A673 (cell line): ENCODE data around the gene LAIR1. TPM values are rescaled to one million over a fixed set of nuclear protein-coding genes. Genes with fewer than 3 reads are reported as not detected.

Experiments used
- BruUV-seq: library from RNA; stranded (reverse); fragments of 400-500 nt; replicated peaks from 2 replicates; lab custom pipeline; 2021; lab: Mats Ljungman, UMichigan
- CTCF ChIA-PET: fragments of 300-600 bp; sonication (Branson Sonifier 250); formaldehyde crosslinking; loops from one replicate; lab custom pipeline; 2022; ENCODE audit warnings: antibody characterized with exemption; lab: Charles Lee
- POLR2A ChIA-PET: fragments of 300-600 bp; sonication (Branson Sonifier 250); formaldehyde crosslinking; loops from one replicate; lab custom pipeline; 2022; ENCODE audit warnings: antibody characterized with exemption; ENCODE audit not compliant: low non-redundant PET; lab: Charles Lee
- DNase-seq: peaks from one replicate; pipeline ENCODE4 v3.0.0-alpha.2; 2015; ENCODE audit warnings: low spot score
- H3K27ac ChIP-seq: fragments of 200-600 bp; sonication (generic); 2 replicates; pipeline ENCODE4 v1.5.1; 2016; ENCODE audit warnings: mixed run types, low read depth, mild to moderate bottlenecking, mixed read lengths, antibody characterized with exemption, low read length; ENCODE audit not compliant: poor library complexity, severe bottlenecking
- H3K27me3 ChIP-seq: fragments of 200-600 bp; sonication (generic); replicated peaks from 2 replicates; pipeline ENCODE4 v1.6.1; 2017; ENCODE audit warnings: mixed run types, low read depth, mild to moderate bottlenecking, mixed read lengths, antibody characterized with exemption, low read length; ENCODE audit not compliant: insufficient read depth, poor library complexity
- H3K36me3 ChIP-seq: fragments of 200-600 bp; sonication (generic); 2 replicates; pipeline ENCODE4 v1.6.1; 2016; ENCODE audit warnings: mixed run types, mild to moderate bottlenecking, mixed read lengths, antibody characterized with exemption, low read length; ENCODE audit not compliant: insufficient read depth, poor library complexity, severe bottlenecking
- H3K4me1 ChIP-seq: fragments of 200-600 bp; sonication (generic); 2 replicates; pipeline ENCODE4 v1.6.1; 2017; ENCODE audit warnings: mixed run types, mild to moderate bottlenecking, mixed read lengths, antibody characterized with exemption, low read length; ENCODE audit not compliant: insufficient read depth, poor library complexity, severe bottlenecking
- H3K4me3 ChIP-seq: fragments of 200-600 bp; sonication (generic); 2 replicates; pipeline ENCODE4 v1.5.1; 2016; ENCODE audit warnings: low read depth, mixed run types, mild to moderate bottlenecking, mixed read lengths, low read length; ENCODE audit not compliant: poor library complexity, severe bottlenecking
- H3K9me3 ChIP-seq: fragments of 200-600 bp; sonication (generic); 2 replicates; pipeline ENCODE4 v1.6.1; 2016; ENCODE audit warnings: mixed run types, low read depth, mild to moderate bottlenecking, mixed read lengths, antibody characterized with exemption, low read length; ENCODE audit not compliant: poor library complexity, severe bottlenecking
- EZH2 ChIP-seq: fragments of 200-600 bp; sonication (generic); IDR thresholded peaks from 2 replicates; pipeline ENCODE4 v1.6.1; 2017; ENCODE audit warnings: borderline replicate concordance, low read depth, mild to moderate bottlenecking, mixed read lengths, antibody characterized with exemption, low read length; ENCODE audit not compliant: poor library complexity, severe bottlenecking
- intact Hi-C: fragments of 100-400 bp; cut with micrococcal nuclease; formaldehyde crosslinking; loops from one replicate; pipeline ENCODE4 v1.10.0; 2022; ENCODE audit not compliant: unreplicated experiment
- total RNA-seq: library from RNA; stranded (reverse); gene quantifications from 2 replicates; pipeline ENCODE4 v1.2.3, GENCODE V29; 2021
- TF ChIP-seq, protein P1 (sequence below): fragments of 300-800, 200-600 bp; sonication (generic); conservative IDR thresholded peaks from 2 replicates; pipeline ENCODE4 v1.5.1; 2017; ENCODE audit warnings: low read depth, mild to moderate bottlenecking, antibody characterized with exemption, low read length, moderate library complexity, mixed read lengths

Gene LAIR1
- total RNA-seq, 1 experiment from 2014 or later, result not detected

DNA sequence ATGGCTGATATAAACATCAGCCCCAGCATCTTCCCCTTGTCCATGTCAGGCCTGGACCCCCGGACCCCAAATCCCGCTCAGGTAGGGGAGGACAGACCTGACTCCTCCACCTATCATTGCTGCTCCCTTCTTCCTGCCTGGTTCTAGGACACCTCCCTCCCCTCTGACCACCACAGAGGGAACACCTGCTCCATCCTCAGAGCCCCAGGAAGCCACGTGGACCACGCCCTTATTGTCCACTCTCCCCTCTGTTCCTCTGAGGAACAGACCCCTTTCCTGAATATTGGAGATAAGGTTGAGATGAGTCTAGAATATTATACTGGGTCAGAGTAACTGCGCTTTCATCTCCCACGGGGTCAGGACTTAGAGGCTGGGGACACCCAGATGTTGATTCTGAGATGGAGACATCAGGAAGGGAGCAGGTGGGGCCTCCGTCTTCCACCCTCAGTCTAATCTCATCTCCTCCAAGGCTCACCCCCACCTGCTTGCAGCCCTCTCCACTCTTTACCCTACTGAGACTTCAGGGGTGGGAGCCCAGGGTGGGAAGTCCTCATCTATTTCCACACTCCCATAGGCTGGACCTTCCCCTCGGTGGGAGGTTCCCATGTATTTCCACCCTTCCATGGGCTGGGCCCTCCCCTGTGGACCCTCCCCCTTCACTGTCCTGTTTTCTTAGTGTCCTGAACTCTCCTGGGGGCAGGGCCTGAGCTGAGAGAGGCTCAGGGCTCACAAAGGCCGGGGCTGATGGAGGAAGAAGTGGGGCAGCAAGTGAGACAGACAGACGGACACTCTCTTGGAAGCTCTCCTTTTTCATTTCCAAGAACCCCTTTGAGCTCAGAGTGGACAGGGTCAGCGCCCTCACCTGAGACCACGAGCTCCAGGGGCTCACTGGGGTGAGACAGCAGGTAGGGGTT lies 28.5 kb downstream of the LAIR1 start:
- H3K27ac ChIP-seq, result no peak overlapping the region
- no peaks in the 10 kb centered on the region for H3K4me1 ChIP-seq
- TF ChIP-seq, protein P1, sequence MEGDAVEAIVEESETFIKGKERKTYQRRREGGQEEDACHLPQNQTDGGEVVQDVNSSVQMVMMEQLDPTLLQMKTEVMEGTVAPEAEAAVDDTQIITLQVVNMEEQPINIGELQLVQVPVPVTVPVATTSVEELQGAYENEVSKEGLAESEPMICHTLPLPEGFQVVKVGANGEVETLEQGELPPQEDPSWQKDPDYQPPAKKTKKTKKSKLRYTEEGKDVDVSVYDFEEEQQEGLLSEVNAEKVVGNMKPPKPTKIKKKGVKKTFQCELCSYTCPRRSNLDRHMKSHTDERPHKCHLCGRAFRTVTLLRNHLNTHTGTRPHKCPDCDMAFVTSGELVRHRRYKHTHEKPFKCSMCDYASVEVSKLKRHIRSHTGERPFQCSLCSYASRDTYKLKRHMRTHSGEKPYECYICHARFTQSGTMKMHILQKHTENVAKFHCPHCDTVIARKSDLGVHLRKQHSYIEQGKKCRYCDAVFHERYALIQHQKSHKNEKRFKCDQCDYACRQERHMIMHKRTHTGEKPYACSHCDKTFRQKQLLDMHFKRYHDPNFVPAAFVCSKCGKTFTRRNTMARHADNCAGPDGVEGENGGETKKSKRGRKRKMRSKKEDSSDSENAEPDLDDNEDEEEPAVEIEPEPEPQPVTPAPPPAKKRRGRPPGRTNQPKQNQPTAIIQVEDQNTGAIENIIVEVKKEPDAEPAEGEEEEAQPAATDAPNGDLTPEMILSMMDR, result no peak
- no peak for TF ChIP-seq EZH2
- no peaks in the 10 kb centered on the region for H3K9me3 ChIP-seq
- no peaks in the 10 kb centered on the region for H3K36me3 ChIP-seq
- intact Hi-C loops, result no loop called here
- ChIA-PET CTCF (no interaction called here), POLR2A (no interaction called here)
- no peak overlapping the region for H3K4me3 ChIP-seq
- no TSS peak for BruUV-seq
- no peak for DNase-seq
- H3K27me3 ChIP-seq, result no peaks in the 10 kb centered on the region

DNA sequence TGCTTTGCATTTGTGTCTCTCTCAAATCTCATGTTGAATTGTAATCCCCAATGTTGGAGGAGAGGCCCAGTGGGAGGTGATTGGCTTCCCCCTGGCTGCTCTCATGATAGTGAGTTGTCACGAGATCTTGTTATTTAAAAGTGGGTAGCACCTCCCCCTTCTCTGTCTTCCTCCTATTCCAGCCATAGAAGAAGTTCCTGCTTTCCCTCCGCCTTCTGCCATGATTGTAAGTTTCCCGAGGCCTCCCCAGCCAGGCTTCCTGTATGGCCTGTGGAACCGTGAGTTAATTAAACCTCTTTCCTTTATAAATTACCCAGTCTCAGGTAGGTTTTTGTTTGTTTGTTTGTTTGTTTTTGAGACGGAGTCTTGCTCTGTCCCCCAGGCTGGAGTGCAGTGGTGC lies 29.6 kb downstream of the LAIR1 start:
- POLR2A ChIA-PET, result no interaction called here
- CTCF ChIA-PET, result no interaction called here
- H3K27me3 ChIP-seq, result no peaks in the 10 kb centered on the region
- DNase-seq, result no peak
- no peak overlapping the region for H3K4me3 ChIP-seq
- no peak overlapping the region for H3K27ac ChIP-seq
- intact Hi-C loops, result no loop called here
- BruUV-seq, result no TSS peak
- no peaks in the 10 kb centered on the region for H3K4me1 ChIP-seq
- H3K9me3 ChIP-seq, result no peaks in the 10 kb centered on the region
- no peaks in the 10 kb centered on the region for H3K36me3 ChIP-seq
- TF ChIP-seq, protein P1, result no peak
- no peak for TF ChIP-seq EZH2

DNA sequence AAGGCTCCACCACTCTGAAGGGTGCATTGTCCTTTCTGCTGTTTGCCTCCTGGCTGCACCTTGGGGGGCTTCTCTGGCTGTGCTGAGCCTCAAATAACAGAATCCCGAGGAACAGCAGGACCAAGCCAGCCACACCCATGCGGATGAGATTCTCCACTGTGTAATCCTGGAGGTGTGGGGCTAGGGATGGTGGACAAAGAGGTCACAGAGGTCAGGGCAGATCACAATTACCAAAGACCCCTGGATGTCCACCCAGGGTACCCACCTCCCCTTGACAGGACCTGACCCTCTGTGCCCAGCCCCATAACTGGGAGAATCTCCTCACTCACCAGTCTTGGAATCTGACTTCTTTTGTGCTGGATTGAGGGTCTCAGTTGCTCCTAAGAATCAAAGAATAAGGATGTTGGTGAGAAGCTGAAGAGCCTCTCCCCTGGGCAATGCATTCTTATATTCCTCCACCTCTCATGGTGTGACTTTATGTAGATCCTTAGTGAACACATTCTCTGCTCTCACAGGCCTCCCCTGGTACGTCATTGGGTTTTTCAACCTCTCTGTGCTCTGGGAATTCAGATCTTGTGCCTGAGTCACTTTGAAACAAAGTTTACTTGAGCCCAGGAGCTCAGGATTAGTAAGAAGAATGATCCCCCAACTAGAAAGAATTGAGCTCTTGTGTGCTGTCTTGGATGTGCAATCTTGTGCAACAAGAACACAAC lies 31.0 kb downstream of the LAIR1 start:
- ChIA-PET CTCF (no interaction called here), POLR2A (interaction anchor here (0.5 kb wide), 1 partner anchor 99 kb away, joined by 3 read pairs; no protein-coding TSS in a partner anchor)
- Histone ChIP-seq H3K9me3 (no peaks in the 10 kb centered on the region), H3K4me3 (no peak overlapping the region), H3K4me1 (no peaks in the 10 kb centered on the region), H3K27me3 (no peaks in the 10 kb centered on the region), H3K36me3 (no peaks in the 10 kb centered on the region), H3K27ac (no peak overlapping the region)
- no peak for TF ChIP-seq EZH2
- TF ChIP-seq, protein P1, result no peak
- intact Hi-C loops, result no loop called here
- BruUV-seq, result no TSS peak
- DNase-seq, result no peak
